HG03457 (cell line): ENCODE results near the gene OR51G2.

ENCODE experiments used
- ATAC-seq: cut with Tn5 transposase; IDR thresholded peaks from one replicate; pipeline ENCODE4 v1.9.1; 2021; ENCODE audit warnings: moderate number of reproducible peaks; ENCODE audit not compliant: unreplicated experiment

OR51G2 gene

DNA sequence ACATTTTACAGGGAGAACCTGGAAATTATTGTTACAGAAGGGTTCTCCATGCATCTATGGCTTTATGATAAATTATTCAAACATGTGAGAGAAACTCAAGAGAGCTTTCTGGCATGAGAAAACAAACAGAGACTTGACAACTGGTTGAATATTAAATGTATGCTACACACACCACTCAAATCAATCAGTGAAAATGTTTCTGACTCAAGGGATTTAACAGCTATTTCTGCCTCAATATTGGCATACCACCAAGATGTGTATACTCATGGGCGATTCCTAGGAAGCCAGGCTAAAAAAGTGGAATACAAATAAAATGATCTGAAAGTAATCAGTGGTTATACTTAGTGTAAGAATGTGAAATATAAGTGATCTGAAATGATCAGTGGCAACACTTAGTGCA lies 53.3 kb downstream of the OR51G2 start:
- no peak for ATAC-seq

DNA sequence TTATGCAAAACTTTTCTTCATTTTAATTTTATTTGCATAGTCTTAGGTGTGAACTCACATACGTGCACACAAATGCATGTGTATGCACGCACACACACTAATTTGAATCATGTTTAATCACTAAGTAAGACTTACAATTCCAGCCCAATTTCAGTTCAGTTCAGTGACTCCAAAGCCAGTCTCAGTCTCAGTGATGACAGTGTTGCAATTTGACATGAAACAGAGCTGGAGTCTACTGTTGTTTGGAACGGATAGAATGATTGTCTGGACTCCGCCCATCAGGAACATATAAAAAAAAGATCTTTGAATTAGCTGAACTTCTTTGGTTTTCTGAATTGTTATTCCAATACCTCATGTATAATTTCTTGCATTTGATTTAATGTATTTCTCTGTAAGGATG lies 55.3 kb downstream of the OR51G2 start:
- no peak for ATAC-seq
